CD14-positive monocyte (primary cell): ENCODE results near the gene TMEM221. TPM values are rescaled to one million over a fixed set of nuclear protein-coding genes. Genes with fewer than 3 reads are reported as not detected.
A peak's percentile ranks its signal among the peaks of the same experiment; 100 is the strongest.
"Not testable (repeated sequence)": the region's sequence is repeated elsewhere in the genome, so short reads cannot be mapped to it uniquely, and the experiment has no call there.

Source experiments
- DNase-seq, 3 donors: peaks; one replicate each; pipeline ENCODE4 v3.0.0-alpha.2; 2011 to 2022
- H2AFZ ChIP-seq: 2 replicates; pipeline ENCODE4 v1.6.0; 2012; ENCODE audit warnings: mild to moderate bottlenecking, low read depth, low read length, inconsistent platforms; ENCODE audit not compliant: insufficient read depth, poor library complexity, severe bottlenecking
- H3K27ac ChIP-seq, 2 donors: 1 replicate in 1 of 2; 2 replicates in 1 of 2; pipeline ENCODE4 v1.5.1; 2012 to 2013; ENCODE audit warnings: low read length in 2 of 2, control low read depth in 1 of 2, inconsistent platforms in 1 of 2, low read depth in 1 of 2, mild to moderate bottlenecking in 1 of 2
- H3K27me3 ChIP-seq, 2 donors: one replicate each; pipeline versions ENCODE4 v1.6.0 to v1.6.1; 2011 to 2013; ENCODE audit warnings: low read length in 2 of 2; ENCODE audit not compliant: control insufficient read depth in 2 of 2, insufficient read depth in 2 of 2
- H3K36me3 ChIP-seq, 2 donors: replicated peaks in 1 of 2; 1 replicate in 1 of 2; 2 replicates in 1 of 2; pipeline versions ENCODE4 v1.5.1 to v1.6.1; 2012 to 2013; ENCODE audit warnings: low read length in 2 of 2, control low read depth in 1 of 2, inconsistent platforms in 1 of 2, mild to moderate bottlenecking in 1 of 2; ENCODE audit not compliant: insufficient read depth in 2 of 2, control insufficient read depth in 1 of 2
- H3K4me1 ChIP-seq, 2 donors: 1 replicate in 1 of 2; 2 replicates in 1 of 2; pipeline versions ENCODE4 v1.5.1 to v1.6.1; 2012 to 2013; ENCODE audit warnings: low read length in 2 of 2, control low read depth in 1 of 2, inconsistent platforms in 1 of 2, mild to moderate bottlenecking in 1 of 2, moderate library complexity in 1 of 2; ENCODE audit not compliant: insufficient read depth in 2 of 2, control insufficient read depth in 1 of 2
- H3K4me2 ChIP-seq: replicated peaks from 2 replicates; pipeline ENCODE3; 2012; ENCODE audit warnings: low read length, moderate library complexity, mild to moderate bottlenecking; ENCODE audit not compliant: poor library complexity, severe bottlenecking; ENCODE audit errors: extremely low read depth
- H3K4me3 ChIP-seq, 3 experiments: fragments of 200-600 bp in 1 of 3; sonication (generic) in 1 of 3; replicated peaks in 1 of 3; 1 replicate in 2 of 3; 2 replicates in 1 of 3; pipeline ENCODE4 v1.5.1; 2011 to 2013; ENCODE audit warnings: low read length in 3 of 3, mild to moderate bottlenecking in 3 of 3, control low read depth in 2 of 3, low read depth in 2 of 3, inconsistent platforms in 1 of 3, moderate library complexity in 1 of 3
- H3K79me2 ChIP-seq: 2 replicates; pipeline ENCODE4 v1.6.0; 2012; ENCODE audit warnings: mild to moderate bottlenecking, control low read depth, inconsistent platforms, low read length, moderate library complexity; ENCODE audit not compliant: insufficient read depth
- H3K9ac ChIP-seq: 2 replicates; pipeline ENCODE4 v1.6.0; 2017; ENCODE audit warnings: low read length, mild to moderate bottlenecking; ENCODE audit not compliant: insufficient read depth, poor library complexity, severe bottlenecking
- H3K9me3 ChIP-seq, 2 donors: replicated peaks in 1 of 2; 1 replicate in 1 of 2; 2 replicates in 1 of 2; pipeline versions ENCODE4 v1.5.1 to v1.6.1; 2012 to 2013; ENCODE audit warnings: low read length in 2 of 2, control low read depth in 1 of 2; ENCODE audit not compliant: control insufficient read depth in 1 of 2, insufficient read depth in 1 of 2
- H4K20me1 ChIP-seq: 2 replicates; pipeline ENCODE4 v1.6.0; 2012; ENCODE audit warnings: mild to moderate bottlenecking, low read length, control low read depth, moderate library complexity; ENCODE audit not compliant: insufficient read depth
- H3K27ac Mint-ChIP-seq, 7 donors: one replicate each; pipeline ENCODE4 v1.8.0; 2020; ENCODE audit warnings: mild to moderate bottlenecking in 7 of 7, mixed read lengths in 7 of 7, moderate library complexity in 6 of 7, inconsistent platforms in 2 of 7
- H3K27me3 Mint-ChIP-seq, 3 donors: one replicate each; pipeline ENCODE4 v1.8.0; 2021 to 2022; ENCODE audit warnings: low read depth in 3 of 3, mild to moderate bottlenecking in 3 of 3, mixed read lengths in 3 of 3, moderate library complexity in 3 of 3, inconsistent platforms in 1 of 3
- H3K36me3 Mint-ChIP-seq, 2 donors: one replicate each; pipeline ENCODE4 v1.8.0; 2020; ENCODE audit warnings: mixed read lengths in 2 of 2, inconsistent platforms in 1 of 2, mild to moderate bottlenecking in 1 of 2
- H3K4me1 Mint-ChIP-seq: one replicate; pipeline ENCODE4 v1.8.0; 2020; ENCODE audit warnings: mild to moderate bottlenecking, mixed read lengths
- H3K4me3 Mint-ChIP-seq, 2 donors: one replicate each; pipeline ENCODE4 v1.8.0; 2020; ENCODE audit warnings: mild to moderate bottlenecking in 2 of 2, mixed read lengths in 2 of 2, moderate library complexity in 1 of 2
- H3K9me3 Mint-ChIP-seq, 7 donors: one replicate each; pipeline ENCODE4 v1.8.0; 2020 to 2022; ENCODE audit warnings: mixed read lengths in 7 of 7, mild to moderate bottlenecking in 6 of 7, moderate library complexity in 6 of 7, inconsistent platforms in 2 of 7
- whole genome bisulfite sequencing: methylation state at CpG from one replicate; pipeline ENCODE4 v1.1.5; 2013; ENCODE audit warnings: missing lambda C conversion rate; ENCODE audit not compliant: insufficient coverage; 5-methylcytosine and 5-hydroxymethylcytosine counted together
- intact Hi-C, 2 donors: fragments of 100-400 bp; cut with micrococcal nuclease; formaldehyde crosslinking; loops; one replicate each; pipeline versions ENCODE4 v1.15.0 to v1.15.1; 2023
- polyA plus RNA-seq, 3 donors: library from polyadenylated mRNA; depleted of rRNA in 1 of 3; unstranded in 2 of 3; stranded (reverse) in 1 of 3; fragments of 300-500 nt in 2 of 3; fragments of >200 nt in 1 of 3; fragmentation: Illumina TruSeq in 2 of 3; gene quantifications; 1 replicate in 2 of 3; 2 replicates in 1 of 3; pipeline ENCODE4 v1.2.3, GENCODE V29; 2012 to 2021
- TF ChIP-seq, protein P1 (sequence below): fragments of 200-600 bp; IDR thresholded peaks from one replicate; pipeline ENCODE4 v1.8.0; 2022; ENCODE audit warnings: antibody characterized with exemption, mild to moderate bottlenecking

TMEM221 gene
- polyA plus RNA-seq, 3 donors, result not detected

DNA sequence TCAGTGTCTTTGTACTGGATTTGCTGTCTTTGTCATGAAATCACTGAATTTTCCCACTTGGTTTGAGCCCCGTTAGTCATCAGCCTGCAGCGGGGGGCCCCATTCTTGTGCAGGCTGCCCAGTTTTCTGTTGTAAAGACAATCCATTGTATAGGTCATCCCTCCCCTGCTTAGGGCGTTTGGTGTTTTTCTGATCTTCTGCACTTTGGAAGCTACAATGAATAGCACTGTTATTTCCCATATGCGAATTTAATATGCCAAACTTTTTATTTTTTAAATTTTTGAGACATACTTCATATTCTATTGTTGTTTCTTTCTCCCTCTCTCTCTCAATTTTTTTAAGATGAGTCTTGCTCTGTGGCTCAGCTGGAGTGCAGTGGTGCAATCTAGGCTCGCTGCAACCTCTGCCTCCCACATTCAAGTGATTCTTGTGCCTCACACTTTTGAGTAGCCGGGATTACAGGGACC lies 30.9 kb upstream of the TMEM221 start:
- Histone ChIP-seq H3K27me3 (no peaks in the 10 kb centered on the region), H3K4me1 (peaks cover 51 to 61% of the 10 kb centered on the region in 2 donors), H3K27ac (no peak overlapping the region), H2AFZ (no peak overlapping the region), H3K9me3 (no peaks in the 10 kb centered on the region), H3K79me2 (peaks cover 77% of the 10 kb centered on the region), H3K4me2 (no peak overlapping the region), H3K9ac (no peak overlapping the region), H3K36me3 (peaks cover 0 to 5% of the 10 kb centered on the region in 2 donors), H3K4me3 (no peak overlapping the region), H4K20me1 (peaks cover 26% of the 10 kb centered on the region)
- Mint-ChIP-seq H3K36me3 (peaks cover 15 to 31% of the 10 kb centered on the region in 2 donors), H3K27me3 (peaks cover 0 to 3% (median 0%) of the 10 kb centered on the region in 3 donors), H3K9me3 (peaks cover 0 to 1% (median 0%) of the 10 kb centered on the region in 7 donors), H3K4me1 (peaks cover 54% of the 10 kb centered on the region), H3K27ac (peak overlapping the region in 4 of 7 donors; percentile 31 to 59 (median 41)), H3K4me3 (no peak overlapping the region)
- DNase-seq, result no peak
- TF ChIP-seq, protein P1, sequence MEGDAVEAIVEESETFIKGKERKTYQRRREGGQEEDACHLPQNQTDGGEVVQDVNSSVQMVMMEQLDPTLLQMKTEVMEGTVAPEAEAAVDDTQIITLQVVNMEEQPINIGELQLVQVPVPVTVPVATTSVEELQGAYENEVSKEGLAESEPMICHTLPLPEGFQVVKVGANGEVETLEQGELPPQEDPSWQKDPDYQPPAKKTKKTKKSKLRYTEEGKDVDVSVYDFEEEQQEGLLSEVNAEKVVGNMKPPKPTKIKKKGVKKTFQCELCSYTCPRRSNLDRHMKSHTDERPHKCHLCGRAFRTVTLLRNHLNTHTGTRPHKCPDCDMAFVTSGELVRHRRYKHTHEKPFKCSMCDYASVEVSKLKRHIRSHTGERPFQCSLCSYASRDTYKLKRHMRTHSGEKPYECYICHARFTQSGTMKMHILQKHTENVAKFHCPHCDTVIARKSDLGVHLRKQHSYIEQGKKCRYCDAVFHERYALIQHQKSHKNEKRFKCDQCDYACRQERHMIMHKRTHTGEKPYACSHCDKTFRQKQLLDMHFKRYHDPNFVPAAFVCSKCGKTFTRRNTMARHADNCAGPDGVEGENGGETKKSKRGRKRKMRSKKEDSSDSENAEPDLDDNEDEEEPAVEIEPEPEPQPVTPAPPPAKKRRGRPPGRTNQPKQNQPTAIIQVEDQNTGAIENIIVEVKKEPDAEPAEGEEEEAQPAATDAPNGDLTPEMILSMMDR, result no peak
- intact Hi-C loops, result no loop called here
- WGBS, result 83% methylated on average over 3 of the region's 6 CpGs

DNA sequence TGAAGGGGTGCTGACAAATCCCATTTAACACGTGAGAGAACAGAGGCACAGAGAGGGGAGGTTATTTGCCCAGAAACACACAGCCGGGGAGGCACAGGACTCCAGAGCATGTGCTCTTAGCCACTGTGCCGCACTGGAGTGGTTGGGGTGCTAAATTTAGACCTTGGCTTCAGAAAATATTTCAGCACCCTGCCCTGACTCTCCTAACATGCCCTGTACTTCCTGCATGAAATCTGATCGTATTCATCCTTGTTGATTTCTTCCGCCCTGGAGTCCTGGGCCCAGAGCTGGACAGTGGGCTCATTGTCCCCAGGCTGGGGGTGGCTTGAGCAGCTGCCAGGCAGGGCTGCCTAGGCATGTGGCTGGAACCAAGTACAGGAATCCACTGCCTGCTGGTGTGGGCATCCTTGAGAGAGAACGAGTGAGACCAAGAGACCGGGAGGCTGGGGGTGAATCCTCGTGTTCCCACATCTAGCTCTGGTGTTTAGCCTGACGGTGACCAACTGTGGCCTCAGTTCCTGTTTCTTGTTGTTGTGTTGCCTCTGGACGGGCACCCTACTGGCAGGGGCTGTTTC lies 27.2 kb upstream of the TMEM221 start:
- peak overlapping the region; percentile 15 for H3K9ac ChIP-seq
- TF ChIP-seq, protein P1, result no peak
- H3K27ac Mint-ChIP-seq, result peak overlapping the region; percentile 94 to 97 (median 96)
- H3K27ac ChIP-seq, result peak overlapping the region; percentile 71 to 86
- H3K9me3 ChIP-seq, result no peaks in the 10 kb centered on the region
- peaks cover 82% of the 10 kb centered on the region for H3K79me2 ChIP-seq
- H3K36me3 ChIP-seq, result no peaks in the 10 kb centered on the region
- H4K20me1 ChIP-seq, result peaks cover 11% of the 10 kb centered on the region
- H3K9me3 Mint-ChIP-seq, result peaks cover 0 to 4% (median 0%) of the 10 kb centered on the region in 7 donors
- H3K27me3 Mint-ChIP-seq, result peaks cover 0 to 2% (median 2%) of the 10 kb centered on the region in 3 donors
- no peaks in the 10 kb centered on the region for H3K27me3 ChIP-seq
- peak overlapping the region; percentile 48 to 58 for H3K4me3 Mint-ChIP-seq
- H3K36me3 Mint-ChIP-seq, result peaks cover 4 to 16% of the 10 kb centered on the region in 2 donors
- H3K4me1 Mint-ChIP-seq, result peaks cover 68% of the 10 kb centered on the region
- H3K4me3 ChIP-seq, result peak overlapping the region in 1 of 3 experiments; percentile 54
- peaks cover 73 to 78% of the 10 kb centered on the region in 2 donors for H3K4me1 ChIP-seq
- H2AFZ ChIP-seq, result peak overlapping the region; percentile 82
- WGBS, result 4% methylated on average over 6 of the region's 10 CpGs
- peak overlapping the region; percentile 68 for H3K4me2 ChIP-seq
- intact Hi-C loops, result no loop called here
- DNase-seq, result peak; percentile 54 to 72 (median 69)

DNA sequence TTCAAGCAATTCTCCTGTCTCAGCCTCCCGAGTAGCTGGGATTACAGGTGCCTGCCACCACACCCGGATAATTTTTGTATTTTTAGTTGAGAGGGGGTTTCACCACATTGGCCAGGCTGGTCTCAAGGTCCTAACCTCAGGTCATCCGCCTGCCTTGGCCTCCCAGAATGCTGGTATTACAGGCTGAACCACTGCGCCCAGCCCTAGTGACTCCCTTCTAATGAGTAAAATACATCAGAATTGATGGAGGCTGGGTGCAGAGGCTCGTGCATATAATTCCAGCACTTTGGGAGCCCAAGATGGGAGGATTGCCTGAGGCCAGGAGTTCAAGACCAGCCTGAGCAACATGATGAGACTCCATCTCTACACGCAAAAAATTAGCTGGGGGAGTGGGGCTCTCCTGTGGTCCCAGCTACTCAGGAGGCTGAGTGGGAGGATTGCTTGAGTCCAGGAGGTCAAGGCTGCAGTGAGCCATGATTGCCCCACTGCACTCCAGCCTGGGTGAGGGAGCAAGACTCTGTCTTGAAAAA lies 26.6 kb upstream of the TMEM221 start:
- peaks cover 80% of the 10 kb centered on the region for H3K79me2 ChIP-seq
- peak overlapping the region; percentile 68 for H3K4me2 ChIP-seq
- Mint-ChIP-seq H3K36me3 (peaks cover 4 to 16% of the 10 kb centered on the region in 2 donors), H3K4me3 (peak overlapping the region; percentile 48 to 58), H3K27ac (peak overlapping the region; percentile 94 to 97 (median 96)), H3K4me1 (peaks cover 64% of the 10 kb centered on the region)
- peaks cover 11% of the 10 kb centered on the region for H4K20me1 ChIP-seq
- H3K27me3 ChIP-seq, H3K36me3 ChIP-seq, DNase-seq, H3K9me3 ChIP-seq, H3K27me3 Mint-ChIP-seq, intact Hi-C loops, H2AFZ ChIP-seq, H3K9ac ChIP-seq, H3K9me3 Mint-ChIP-seq: not testable (repeated sequence)
- H3K4me1 ChIP-seq, result peaks cover 67 to 72% of the 10 kb centered on the region in 2 donors
- 87% methylated on average over 3 of the region's 6 CpGs for WGBS
- peak overlapping the region; percentile 71 to 86 for H3K27ac ChIP-seq
- H3K4me3 ChIP-seq, result peak overlapping the region in 1 of 3 experiments; percentile 54
